Suppressor macrophage (primary cell): ENCODE measurements around the gene MLLT3.

Source experiments
- DNase-seq, 4 experiments: peaks; one replicate each; pipeline ENCODE4 v3.0.0-alpha.2; 2020 to 2022

MLLT3 gene

GRCh38 chr9:20407013-20407412, 215.3 kb downstream of the MLLT3 start:
- DNase-seq, result no peak

GRCh38 chr9:20406344-20406743, 216.0 kb downstream of the MLLT3 start:
- DNase-seq, result no peak

DNA sequence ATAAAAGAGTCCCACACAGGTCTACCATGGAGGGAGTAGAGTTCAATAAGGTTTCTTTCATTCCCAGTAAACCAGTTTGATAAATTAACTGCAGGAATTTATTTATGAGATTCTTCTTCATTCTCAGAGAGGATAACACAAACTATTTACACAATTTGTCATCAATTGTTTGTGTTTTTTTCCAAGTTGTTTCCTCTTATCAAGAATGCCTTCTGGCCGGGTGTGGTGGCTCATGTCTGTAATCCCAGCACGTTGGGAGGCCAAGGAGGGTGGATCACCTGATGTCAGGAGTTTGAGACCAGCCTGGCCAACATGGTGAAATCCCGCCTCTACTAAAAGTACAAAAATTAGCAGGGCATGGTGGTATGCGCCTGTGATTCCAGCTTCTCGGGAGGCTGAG, 216.7 kb downstream of the MLLT3 start:
- DNase-seq, result no peak

GRCh38 chr9:20405078-20405477, 217.2 kb downstream of the MLLT3 start:
- DNase-seq, result no peak

GRCh38 chr9:20404192-20404813, 218.0 kb downstream of the MLLT3 start:
- no peak for DNase-seq

DNA sequence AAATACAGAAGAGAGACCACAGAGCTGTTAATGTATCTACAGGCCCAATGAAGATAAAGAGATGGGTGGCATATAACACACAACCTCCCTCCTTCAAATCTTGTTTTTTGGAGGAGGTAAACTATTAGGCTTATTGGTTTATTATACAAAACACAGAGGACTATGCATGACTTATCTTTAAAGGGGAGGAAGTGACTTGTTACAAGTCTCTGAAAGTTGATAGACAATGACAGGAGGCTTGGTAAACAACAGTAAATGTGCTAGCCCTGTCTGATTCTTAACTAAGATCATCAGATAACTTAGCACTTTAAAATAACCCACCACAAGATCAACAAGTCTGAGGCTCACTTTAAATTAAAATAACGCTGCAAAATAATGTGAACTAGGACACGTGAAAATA, 219.0 kb downstream of the MLLT3 start:
- DNase-seq, result no peak

- no peak for DNase-seq
Observed at GRCh38 chr9:20402273-20402875, 219.9 kb downstream of the MLLT3 start.

DNA sequence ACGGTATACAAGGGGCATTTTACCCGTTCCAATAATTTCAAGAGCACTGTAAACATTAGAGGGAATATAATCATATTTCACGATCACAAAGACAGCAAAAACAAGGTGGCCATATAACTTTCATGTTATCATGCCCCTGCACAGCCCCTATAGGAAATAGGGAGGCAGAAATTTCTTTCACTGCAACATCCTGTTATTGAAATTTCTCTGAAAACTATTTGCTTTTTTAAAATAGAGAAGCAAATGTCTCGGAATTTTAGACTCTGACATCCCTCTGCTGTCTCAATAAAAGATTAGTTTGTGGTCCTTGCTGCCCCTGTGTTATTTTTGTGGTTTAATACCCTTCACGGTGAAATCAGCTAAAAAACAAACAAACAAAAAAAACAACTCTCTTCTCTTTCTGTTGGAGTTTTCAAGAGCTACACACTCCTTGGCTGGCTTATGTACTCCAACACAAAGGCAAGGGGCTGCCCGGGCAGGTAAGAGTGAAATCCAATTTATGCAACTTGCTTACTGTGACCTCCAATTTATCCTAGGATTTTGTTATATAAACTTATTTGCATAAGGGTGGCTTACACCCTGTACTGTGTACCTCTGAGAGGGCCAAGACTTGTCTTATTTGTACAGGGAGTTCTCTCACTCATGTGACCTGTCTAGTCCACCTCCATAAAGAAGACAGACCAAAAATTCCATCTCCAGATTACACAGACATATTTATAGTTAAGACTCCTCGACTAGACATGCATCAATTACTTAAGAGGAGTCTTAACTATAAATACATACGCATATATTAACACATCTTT, 223.6 kb downstream of the MLLT3 start:
- no peak for DNase-seq

DNA sequence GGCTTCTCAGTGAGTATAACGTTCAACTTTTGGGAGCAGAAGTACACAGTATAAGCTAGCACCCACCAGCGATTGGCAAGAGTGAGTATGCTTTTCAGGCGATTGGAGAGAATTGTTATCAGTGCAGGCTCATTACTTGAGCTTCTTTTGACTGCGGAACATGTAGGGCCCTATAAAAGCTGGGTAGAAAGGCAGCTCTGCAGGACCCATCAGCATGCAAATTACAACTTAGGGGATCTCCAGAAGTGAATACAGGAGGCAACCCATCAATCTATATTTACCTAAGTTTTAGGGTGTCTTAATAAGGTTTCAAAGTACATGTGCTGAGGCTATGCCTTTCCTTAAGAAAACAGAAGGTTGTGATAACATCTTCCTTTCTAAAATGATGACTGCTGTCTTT, 225.0 kb downstream of the MLLT3 start:
- DNase-seq, result no peak

DNA sequence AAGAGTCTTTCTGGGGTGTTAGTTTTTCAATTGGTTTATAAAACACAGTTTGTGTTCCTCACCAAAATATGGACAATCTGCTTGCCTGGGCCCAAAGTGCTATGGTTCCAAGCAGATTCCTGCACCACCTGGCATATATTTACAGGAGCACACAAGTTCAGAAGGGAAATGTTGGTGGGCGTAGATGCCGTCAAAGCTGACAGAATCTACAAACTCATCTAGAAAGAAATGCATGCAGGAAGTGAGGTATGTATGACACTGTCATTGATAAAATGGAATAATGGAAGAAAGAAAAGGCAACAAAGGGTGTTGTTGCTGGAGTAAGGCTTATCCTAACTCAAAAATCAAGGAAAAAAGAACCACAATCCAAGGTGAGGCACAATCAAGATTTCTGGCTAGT, 225.8 kb downstream of the MLLT3 start:
- DNase-seq, result no peak

GRCh38 chr9:20395651-20396050, 226.6 kb downstream of the MLLT3 start:
- no peak for DNase-seq

DNA sequence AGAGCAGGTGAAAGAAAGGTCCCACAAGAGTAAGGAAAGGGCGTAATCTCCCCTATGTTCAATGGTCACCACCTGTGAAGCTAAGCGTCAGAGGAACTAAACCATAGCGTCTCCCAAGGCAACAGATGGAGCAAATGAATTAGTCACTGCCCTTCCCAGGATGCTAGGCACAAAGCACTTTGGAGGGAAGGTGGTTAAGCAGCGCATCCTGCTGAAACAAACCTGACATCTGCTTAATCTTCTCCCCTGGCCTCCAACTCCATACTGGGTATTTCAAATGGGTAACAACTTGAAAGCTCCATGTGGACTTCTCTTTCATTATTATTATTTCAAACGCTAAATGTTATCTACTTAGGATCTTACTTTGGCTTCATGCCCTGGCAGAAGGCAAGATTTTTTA, 227.3 kb downstream of the MLLT3 start:
- no peak for DNase-seq

- no peak for DNase-seq
Observed at GRCh38 chr9:20391208-20391607, 231.1 kb downstream of the MLLT3 start.

- no peak for DNase-seq
Observed at GRCh38 chr9:20390400-20390799, 231.9 kb downstream of the MLLT3 start.

DNA sequence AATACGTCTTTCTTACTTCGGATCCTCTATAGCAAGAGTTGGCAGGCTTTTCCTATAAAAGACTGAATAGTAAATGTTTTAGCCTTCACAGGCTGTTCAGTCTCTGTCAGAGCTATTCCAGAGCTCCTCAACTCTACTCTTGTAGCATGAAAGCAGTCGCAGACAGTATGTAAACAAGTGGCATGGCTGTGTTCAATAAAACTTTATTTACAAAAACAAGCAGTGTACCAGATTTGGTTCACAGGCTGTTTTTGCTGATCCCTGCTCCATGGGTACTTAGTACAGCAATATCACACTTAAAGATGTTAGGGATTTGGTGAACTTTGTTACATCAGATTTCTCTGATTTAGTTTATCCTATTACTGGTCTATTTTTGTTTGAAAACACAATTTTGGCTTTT, 235.2 kb downstream of the MLLT3 start:
- DNase-seq, result no peak

DNA sequence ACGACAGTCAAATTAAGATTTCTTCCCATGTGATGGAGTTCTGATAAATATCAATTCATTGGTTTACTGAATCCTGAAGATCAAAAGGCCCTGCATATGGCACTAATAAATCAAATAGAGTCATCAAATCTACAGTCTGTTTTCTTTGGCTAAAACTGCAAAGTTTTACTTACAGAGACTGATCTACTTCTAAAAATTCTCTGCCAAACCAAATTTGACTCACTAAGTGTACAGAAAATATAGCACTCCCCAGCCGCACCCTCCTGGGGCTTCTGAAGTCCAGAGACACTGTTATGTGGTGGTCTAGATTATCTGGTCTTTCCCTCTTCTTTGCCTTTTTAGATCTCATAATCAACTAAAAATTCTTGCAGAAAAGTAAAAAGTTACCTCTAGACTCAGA, 237.7 kb downstream of the MLLT3 start:
- DNase-seq, result no peak

DNA sequence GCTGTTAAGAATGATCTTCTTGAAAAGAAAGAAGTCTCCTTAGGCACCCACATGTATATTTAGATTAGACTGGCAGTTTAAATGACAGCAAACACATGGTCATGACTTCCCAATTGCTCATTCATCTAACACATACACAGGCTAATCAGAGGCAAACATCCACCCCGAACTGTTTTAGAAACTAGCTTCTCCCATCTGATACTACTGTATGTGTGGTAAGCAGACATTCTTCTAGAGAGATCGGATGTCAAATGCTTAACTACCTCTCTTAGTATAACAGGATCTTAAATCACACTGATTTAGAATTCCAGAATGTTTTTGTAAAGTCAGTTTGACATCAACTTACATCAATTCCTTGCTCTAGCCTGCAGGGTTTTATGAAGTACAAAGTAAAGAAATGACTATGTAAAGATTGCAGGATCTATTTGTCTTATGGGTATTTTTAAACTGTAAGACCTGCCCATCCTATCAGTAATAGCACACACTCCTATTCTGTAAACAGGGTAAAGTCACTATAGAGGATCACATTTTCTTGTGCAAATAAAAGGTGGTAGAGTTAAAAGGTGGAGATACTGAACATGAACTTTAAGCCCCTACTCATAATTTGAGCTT, 239.7 kb downstream of the MLLT3 start:
- DNase-seq, result no peak

GRCh38 chr9:20380546-20380945, 241.8 kb downstream of the MLLT3 start:
- no peak for DNase-seq

- DNase-seq, result no peak
Observed at GRCh38 chr9:20379804-20380225, 242.5 kb downstream of the MLLT3 start.

DNA sequence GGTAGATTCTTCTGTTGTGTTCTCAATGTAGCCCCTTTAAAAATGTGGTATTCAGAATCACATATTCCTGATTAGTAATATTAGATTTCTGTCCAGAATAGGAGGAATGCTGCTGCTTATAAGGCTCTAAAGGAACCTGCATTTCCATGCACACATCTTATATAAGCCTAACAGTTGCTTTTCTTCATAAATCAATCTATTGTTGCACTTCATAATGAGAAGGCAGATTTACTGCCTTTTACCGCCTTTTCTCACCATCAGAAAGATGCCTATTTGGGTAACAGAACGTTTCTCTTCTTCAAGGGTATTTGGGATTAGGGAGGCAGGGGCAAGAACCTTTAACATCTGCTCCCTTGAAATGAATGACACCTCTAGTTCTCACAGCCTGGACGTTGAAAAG, 243.4 kb downstream of the MLLT3 start:
- DNase-seq, result no peak

GRCh38 chr9:20377790-20378189, 244.5 kb downstream of the MLLT3 start:
- no peak for DNase-seq

GRCh38 chr9:20376731-20377375, 245.4 kb downstream of the MLLT3 start:
- no peak for DNase-seq

DNA sequence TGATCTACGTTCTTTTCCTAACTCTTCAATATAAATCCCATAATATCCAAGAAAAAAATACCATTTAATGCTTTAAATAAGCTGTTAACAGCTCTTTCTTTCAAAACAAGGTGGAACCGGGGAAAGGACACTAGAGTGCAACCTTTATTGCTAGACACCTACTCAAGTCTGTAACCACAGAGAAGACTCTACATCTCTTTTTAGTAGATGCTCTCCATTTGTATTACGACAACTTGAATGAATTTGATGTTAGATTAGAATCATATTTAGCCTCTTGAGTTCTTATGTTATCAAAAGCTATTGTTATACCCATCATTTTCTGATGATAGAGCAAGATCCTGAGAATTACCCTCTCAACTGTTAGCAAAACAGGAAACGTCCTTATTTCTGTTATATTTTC, 246.3 kb downstream of the MLLT3 start:
- no peak for DNase-seq
